Inflammatory macrophage treated with lipopolysaccharide for 4 hours (primary cell): ENCODE measurements around the gene PIP5KL1.
A peak's percentile ranks its signal among the peaks of the same experiment; 100 is the strongest.

Experiments
- DNase-seq: peaks from one replicate; pipeline ENCODE4 v3.0.0-alpha.2; 2020

Gene PIP5KL1

GRCh38 chr9:127968042-127968441, 37.5 kb upstream of the PIP5KL1 start:
- peak; percentile 39 for DNase-seq

DNA sequence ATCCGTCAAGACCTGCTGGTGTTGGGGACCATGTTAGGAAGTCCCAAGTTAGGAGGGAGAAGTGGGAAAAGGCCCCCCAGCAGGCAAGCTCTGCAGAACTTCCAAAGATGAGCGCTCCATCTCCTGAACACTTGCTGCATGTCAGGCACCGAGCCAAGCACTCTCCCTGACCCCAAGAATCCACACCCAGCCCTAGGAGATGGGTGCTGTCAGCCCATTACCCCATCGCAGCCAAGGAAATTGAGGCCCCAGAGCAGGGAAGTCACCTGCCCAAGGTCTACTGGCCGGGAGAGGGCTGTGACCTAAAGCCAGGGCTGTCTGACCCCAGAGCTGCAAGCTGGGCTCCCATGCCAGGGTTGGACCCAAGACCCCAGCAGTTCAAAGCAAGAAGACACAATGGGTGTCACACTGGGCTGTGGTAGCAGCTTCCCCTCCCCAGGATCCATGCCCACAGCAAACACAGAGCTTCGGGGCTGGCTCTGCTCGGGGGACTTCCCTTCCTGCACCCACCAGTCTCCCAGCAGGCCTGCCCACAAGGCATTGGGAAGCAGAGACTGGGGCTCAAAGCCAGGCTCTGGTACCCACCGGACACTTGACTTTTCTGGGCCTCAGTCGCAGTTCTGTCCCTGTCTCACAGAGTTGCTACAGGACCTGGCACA, 36.7 kb upstream of the PIP5KL1 start:
- DNase-seq, result no peak

DNA sequence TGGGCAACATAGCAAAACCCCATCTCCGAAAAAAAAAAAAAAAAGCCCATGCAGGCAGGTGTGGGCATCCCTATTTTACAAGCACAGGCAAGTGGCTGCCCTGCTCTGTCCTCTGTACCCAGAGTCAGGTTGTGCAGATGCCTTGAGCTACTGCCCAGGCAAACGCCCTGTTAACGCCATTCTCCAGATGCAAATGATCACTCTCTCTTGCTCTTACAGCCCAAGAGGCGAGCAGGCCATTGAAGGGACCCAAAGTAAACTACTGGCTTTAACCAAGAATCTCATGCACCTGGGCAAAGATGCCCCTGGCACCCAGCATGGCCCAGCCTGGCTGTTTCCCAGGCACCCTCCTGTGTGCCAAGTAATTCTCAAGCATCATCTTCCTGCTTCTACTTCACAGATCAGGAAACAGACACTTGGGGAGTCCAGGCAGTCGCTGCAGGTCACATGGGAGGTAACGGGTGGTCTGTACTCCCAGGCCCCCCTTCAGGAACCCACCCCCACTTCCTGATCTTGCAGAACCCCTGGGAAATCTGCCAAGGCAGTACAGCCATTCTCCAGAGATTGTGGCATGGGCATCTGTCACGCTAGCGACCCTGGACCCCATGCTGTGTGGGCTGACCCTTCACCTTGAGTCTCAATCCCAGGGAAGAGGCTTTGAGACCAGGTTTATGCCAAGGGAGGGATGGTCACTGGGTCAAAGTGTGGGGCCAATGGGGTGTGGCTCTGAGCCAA, 36.0 kb upstream of the PIP5KL1 start:
- DNase-seq, result no peak

- DNase-seq, result no peak
These were observed 35.4 kb upstream of the PIP5KL1 start for GRCh38 chr9:127965953-127966352.

- no peak for DNase-seq
These were observed 32.9 kb upstream of the PIP5KL1 start for GRCh38 chr9:127963359-127964064.

DNA sequence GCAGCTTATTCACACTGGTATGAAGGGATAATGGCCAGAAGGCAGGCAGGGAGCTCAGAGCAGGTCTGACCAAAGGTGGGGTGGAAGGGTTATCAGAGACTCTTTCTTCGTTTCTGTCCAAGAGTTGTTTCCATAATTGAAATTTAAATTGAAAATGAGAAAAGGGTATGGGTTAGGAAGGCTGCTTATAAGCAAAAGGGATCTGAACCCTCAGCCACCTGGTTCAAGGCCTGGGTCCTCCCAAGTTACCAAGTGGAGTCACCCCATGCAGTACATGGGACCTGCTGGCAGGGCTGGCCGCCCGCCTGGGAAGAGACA, 32.4 kb upstream of the PIP5KL1 start:
- no peak for DNase-seq

GRCh38 chr9:127962278-127962677, 31.7 kb upstream of the PIP5KL1 start:
- DNase-seq, result no peak

- peak; percentile 63 for DNase-seq
These were observed 31.1 kb upstream of the PIP5KL1 start for GRCh38 chr9:127961613-127962155.

DNA sequence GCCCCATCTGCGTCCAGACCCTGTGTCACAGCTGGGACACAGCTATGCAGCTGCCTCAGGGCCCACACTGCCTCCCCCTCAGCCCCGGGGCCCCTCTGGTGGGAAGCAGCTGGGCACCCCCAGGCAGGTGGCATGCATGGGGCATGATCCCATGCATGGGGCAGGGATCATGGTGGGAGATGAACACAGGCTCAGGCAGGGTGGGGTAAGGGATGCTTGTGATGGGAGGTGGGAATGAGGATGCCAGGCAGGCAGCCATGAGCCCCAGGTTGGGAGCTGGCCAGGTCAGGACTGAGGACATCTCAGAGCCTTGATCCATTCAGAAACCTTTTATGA, 30.5 kb upstream of the PIP5KL1 start:
- DNase-seq, result no peak

DNA sequence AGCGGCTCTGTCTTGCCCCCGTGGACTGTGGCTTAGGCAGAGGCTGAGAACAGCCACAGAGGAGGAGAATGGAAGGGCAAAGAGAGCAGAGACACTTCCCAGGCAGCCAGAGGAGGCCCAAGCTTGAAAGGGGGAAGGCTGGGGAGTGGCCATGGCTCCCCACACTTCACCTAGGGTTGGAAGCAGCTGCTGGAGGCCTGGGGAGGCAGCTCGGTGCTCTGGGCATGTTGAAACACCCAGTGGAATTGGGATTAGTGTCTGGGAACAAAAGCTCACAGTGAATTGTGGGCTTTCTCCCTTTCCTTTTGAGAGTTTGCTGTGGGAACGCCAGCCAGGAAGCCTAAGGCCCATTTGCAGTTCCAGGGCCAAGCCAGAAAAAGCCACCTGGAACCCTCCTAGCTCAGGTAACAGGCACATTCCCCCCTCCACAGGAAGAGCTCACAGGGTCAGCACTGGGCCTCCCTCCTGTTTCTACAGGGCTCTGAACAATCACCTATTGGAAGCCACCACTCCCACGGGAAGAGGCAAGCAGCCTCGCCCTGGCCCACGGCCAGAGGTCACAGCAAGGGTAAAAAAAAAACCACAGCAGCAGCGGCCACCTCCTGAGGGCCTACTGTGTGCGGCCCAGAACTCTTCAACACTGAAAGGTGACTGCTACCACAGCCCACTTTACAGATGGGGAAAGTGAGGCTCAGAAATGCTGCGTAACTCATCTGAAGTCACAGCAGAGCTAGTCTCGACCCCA, 30.0 kb upstream of the PIP5KL1 start:
- DNase-seq, result no peak

- no peak for DNase-seq
These were observed 29.3 kb upstream of the PIP5KL1 start for GRCh38 chr9:127959841-127960409.

DNA sequence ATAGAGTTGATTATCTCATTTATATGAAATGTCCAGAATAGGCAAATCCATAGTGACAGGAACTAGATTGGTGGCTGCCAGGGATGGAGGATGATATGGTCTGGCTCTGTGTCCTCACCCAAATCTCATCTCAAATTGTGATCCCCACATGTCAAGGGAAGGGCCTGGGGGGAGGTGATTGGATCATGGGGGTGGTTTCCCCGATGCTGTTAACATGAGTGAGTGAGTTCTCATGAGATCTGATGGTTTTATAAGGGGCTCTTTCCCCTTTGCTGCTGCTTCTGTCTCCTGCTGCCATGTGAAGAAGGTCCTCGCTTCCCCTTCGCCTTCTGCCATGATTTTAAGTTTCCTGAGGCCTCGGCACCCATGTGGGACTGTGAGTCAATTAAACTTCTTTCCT, 28.8 kb upstream of the PIP5KL1 start:
- no peak for DNase-seq

DNA sequence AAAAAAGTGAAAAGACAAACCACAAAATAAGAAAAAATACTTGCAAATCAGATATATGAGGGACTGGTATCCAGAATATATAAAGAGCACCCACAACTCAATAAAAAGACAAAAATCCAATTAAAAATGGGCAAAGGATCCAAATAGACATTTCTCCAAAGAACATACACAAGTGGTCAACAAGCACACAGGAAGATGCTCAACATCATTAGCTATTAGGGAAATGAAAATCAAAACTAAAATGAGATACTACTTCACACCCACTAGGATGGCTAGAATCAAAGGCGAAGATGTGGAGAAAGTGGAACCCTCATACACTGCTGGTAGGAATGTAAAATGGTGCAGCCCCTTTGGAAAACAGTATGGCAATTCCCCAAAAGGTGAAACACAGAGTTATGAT, 28.2 kb upstream of the PIP5KL1 start:
- no peak for DNase-seq

DNA sequence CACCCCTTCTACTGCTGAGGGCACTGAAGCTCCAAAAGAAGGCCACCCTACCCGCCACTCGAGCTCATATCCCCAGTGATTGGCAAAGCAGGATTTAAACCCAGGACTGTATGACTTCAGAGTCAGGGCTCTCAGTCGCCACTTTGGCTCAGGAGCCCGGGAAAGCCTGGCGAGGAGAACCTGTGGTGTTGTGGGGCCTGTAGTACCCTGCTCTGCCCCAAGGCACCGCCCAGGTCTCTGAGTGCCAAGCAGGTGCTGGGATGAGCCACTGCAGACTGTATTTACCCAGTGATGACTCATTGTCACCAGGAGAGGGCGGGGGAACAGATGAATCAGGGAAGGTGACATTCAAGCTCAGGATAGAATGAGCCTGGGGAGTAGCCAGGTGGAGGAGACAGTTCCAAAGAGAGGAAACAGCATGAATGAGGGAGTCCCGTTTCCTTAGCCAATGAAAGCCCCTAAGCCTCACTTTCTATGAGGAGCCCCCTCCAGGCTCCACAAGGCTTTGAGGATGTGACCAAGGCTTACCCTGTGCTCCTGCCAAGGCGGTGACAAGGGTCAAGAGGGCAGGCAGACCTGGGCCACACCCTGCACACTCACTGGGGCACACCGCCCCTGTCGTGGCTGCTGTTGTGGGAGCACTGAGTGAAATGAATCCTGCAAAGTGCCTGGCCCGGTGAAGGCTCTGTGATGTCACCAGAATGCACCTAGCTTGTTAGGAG, 24.9 kb upstream of the PIP5KL1 start:
- DNase-seq, result no peak

GRCh38 chr9:127954831-127955293, 24.3 kb upstream of the PIP5KL1 start:
- no peak for DNase-seq

- no peak for DNase-seq
These were observed 23.4 kb upstream of the PIP5KL1 start for GRCh38 chr9:127953768-127954505.

DNA sequence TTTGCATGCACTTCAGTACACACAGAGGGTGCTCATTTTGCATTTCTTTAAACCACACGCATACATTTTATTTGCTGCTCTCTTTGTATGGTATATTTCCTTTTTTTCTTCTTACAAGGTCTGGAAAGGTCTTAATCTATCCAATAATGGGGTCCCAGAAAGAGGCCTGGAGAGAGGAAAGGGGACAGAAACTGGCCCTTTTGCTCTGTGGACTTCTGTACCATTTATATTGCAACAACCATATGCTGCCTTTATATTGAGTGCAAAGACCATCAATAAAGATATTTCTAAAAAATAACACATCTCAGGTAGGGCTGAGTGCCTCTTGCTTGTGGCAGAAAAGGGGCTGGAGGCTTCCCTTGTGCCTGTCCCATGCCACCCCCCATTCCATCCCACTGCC, 22.6 kb upstream of the PIP5KL1 start:
- DNase-seq, result no peak

DNA sequence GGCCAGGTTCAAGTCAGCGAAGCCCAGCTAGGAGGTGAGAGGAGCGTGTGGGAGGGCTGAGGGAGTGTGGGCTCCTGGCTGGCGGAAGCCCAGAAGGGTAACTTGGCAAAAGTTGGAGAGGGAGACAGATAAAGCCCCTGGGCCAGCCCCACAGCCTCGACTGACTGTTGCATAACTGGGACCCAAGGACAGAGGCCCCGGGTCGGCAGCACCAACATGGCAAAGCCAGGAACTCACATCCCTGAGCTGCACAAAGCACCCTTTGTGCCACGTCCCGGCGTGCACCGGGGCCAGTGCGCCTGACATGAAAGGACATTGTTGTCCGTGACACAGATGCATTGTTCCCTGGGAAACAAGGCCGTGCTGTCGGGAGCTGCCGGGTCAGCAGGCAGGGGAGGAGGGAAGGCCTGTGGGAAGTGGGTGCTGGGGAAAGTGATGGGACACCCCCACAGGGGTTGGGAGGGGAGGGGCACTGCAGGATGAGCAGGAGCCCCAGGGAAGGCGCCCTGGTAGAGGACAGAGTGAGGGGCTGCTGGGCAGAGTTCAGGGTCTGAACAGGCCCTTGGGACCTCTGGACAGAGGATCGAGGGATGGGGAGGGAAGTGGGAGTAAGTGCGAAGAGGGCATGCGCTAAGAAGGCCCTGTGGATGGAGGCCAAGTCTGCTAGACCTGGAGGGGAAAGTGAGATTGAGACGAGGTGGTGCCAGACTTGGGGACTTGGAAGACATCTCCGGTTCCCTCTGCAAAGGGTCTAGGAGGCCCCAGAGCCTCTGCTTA, 20.1 kb upstream of the PIP5KL1 start:
- no peak for DNase-seq

DNA sequence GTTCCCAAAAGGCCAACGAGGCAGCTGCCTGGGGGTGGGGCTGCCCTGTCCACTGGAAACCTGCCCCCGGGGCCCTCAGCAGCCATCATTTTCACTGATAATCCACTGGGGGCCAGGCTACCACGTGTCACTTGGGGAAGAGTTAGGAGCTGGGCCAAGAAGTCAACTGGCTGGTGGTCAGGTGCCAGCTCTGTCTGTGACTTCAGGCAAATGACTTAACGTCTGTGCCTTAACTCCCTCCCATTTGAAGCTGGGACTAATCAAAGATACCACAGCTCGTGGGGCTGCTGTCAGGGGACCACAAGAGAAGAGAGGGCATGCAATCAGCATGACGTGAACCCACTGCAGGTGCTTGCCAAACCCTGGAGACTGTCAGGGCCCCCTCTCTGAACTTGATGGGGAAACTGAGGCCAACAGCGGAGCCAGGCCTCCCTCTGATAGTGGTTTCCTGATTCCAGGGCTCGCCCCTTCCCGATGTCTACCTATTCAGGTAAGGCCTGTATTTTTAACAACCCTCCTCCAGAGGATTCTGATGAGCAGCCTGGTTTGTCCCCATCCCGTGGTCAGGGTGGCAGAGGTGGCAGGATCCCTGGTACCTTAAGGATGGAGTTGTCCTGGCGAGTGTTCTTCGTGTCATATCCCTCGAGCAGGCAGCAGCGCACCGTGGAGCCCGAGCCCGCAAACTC, 19.4 kb upstream of the PIP5KL1 start:
- no peak for DNase-seq
